GM21423 (cell line): ENCODE measurements around the gene CMTM4.
"Not testable (repeated sequence)": the region's sequence is repeated elsewhere in the genome, so short reads cannot be mapped to it uniquely, and the experiment has no call there.

Experiments
- ATAC-seq: cut with Tn5 transposase; IDR thresholded peaks from one replicate; pipeline ENCODE4 v1.9.1; 2021; ENCODE audit warnings: mild to moderate bottlenecking, moderate library complexity; ENCODE audit not compliant: unreplicated experiment

Gene CMTM4

DNA sequence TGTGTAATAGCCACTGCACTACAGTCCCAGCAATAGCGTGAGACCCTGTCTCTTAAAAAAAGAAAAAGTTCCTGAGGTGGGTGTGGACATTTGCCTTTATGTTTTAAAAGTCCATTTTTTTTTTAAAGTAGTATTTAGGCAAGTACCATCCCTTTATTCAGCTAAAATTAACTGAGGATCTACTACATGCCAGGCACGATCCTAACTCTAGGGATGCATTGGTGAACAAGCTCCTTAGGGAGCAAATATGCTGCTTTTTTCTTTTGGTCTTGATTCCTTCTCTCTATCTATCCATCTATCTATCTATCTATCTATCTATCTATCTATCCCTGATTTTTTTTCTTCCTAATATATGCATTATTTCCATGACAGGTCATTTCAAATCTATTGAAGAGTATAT, 47.4 kb downstream of the CMTM4 start:
- no peak for ATAC-seq

DNA sequence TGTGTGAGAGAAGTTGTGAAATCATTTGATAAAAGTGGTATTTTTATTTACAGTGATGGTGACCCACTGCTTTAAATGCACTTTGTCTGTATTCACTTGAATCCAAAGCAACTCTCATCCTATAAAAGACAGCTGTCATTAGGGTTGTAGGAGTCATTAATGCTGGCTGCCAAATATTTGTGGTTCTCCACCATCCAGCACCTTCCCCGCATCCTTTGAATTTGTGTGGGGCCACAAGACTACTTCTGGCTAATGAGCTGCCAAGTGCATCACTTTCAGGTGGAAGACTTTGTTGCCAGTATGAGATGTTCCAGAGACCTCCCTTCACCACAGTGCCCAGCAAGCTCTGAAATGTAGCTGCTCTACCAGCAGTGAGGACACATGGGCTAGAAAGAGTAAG, 48.7 kb downstream of the CMTM4 start:
- ATAC-seq = no peak

DNA sequence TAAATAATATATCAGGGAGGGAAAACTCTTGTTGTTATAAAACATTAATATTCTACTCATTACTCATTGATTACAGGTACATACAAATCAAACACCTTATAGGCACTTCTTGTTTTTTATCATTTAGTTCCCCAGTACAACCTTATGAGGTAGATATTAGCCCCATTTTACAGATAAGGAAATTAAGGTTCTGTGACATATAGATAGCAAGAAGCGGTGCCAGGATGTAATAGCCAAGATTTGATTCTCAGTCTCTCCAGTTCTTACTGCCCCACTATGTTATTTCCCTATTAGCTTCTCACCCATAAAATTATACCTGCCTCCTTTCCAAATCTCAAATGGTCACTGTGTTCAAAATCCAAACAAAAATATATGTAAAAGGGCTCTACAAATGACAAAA, 55.2 kb downstream of the CMTM4 start:
- no peak for ATAC-seq

DNA sequence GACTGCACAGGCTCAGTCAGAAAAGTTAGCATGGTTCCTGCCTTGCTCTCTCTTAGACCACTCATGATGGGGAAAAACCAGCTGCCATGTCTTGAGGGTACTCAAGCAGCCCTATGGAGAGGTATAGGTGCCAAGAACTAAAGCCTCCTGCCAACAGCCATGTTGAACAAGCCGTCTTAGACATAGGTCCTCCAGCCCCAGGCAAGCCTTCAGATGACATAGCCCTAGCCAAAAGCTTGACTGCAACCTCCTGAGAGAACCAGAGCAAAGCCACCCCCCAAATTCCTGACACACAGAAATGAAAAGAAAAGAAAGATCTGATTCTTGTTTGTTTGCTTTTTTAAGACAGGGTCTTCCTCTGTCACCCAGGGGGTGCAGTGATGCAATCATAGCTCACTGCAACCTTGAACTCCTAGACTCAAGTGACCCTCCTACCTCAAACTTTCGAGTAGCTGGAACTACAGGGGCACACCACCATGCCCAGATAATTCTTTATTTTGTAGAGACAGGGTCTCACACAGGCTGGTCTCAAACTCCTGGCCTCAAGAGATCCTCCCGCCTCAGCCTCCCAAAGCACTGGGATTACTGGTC, 55.7 kb downstream of the CMTM4 start:
- no peak for ATAC-seq

DNA sequence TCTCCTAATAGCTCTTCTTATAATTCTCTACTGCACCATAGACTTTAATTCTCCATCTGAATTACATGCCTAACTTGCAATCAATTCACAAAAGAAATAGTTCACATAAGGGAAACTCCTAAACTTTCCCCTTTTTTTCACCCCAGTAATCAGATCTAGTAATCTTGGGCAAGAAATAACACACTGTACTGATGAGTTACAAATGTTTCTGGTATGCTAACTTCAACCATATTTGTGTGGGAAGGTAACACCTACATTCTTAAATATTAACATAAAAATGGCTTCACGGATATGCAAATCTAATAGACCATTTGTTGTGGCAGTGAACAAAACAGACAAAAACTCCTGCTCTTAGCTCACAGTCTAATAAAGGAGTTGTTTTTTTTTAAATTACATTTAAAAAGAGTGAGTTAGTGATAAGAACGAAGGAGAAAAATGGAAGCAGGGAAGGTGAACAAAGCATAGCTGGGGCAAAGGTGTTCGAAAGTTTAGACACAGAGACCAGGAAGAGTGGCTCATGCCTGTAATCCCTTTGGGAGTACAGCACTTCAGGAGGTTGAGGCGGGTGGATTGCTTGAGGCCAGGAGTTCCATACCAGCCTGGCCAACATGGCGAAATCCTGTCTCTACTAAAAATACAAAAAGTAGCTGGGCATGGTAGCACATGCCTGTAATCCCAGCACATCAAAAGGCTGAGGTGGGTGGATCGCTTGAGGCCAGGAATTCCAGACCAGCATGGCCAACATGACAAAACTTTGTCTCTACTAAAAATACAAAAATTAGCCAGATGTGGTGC, 57.3 kb downstream of the CMTM4 start:
- no peak for ATAC-seq

DNA sequence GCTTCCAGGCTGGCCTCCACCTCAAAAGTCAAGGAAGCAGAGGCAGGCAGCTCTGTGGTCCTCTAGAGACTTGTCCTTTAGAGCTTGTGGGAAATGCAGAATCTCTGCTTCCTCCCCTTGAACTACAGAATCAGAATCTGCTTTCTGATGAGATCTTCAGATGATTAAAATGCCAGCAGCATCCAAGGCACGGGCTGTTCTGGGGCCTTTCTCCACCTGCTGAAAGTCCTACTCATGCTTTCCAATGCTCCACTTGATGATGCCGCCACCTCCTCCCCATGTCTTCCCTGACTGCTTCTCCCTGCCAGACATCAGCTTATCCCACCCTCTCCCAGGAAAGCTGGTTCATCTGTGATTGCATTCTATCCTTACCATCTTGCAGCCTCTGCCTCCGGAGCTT, 58.7 kb downstream of the CMTM4 start:
- ATAC-seq = no peak

DNA sequence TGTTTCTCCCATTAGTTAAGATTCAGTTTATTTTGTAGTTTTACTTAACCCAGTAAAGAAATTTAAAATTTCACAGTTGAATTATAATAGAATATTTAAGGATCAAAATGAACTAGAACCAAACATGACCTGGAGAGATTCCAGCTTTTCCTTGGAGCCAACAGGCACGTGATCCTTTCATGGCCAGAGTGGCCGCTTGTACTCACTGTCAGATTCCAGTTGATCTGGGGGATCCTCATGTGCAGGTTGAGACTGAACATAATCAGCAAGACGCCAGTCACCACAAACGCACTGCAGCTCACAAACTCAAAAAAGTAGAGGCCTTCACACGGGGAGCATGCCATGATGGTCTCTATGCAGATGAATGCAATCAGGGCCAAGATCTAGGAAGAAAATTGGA, 60.3 kb downstream of the CMTM4 start:
- ATAC-seq = no peak

DNA sequence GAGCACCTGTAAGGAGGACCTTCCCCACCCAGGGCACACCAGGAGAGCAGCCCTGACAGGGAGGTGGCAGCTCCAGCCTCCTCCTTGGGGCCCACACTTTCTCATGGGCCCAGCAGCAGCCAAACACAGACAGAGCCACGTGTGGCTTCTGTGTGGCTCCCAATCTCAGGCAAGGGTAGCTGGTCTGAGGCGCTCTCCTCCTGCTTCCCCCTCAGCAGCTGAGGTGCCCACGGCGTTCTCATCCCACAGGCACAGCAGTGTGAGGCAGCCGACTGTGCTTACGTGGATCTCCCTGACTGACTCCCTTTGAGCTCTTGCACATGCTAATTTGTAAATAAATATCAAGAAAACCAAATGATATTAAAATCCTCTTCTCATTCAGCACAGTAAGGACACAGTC, 61.1 kb downstream of the CMTM4 start:
- ATAC-seq = no peak

DNA sequence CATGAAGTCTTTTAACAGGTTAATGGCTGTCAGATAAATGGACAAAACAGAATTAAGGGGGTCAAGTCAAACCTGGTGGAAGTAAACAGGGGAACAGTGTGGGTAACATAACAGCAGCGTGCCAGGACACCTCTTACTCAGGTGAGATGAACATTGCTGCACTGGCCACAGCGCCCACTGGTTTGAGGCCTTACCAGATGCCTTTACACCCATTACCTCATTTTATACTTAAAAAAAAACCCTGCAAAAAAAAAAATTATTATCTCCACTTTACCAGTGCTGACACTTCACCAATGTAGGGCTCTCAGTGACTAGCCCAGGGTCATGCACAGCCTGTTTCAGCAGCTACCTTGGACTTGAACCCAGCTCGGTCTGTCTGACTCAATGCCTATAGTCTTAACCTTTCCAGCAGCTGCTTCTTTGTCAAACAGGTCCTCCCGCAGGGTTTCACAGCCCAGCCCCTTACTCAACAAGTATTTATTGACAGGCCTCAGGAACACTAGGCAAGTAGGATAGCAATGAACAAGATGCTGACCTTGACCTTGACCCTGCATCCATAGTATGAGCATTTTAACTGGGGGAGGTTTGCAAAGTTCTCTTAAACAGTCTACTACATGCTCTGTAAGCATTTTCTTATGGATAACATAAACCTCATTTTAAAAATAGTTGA, 61.9 kb downstream of the CMTM4 start:
- no peak for ATAC-seq

DNA sequence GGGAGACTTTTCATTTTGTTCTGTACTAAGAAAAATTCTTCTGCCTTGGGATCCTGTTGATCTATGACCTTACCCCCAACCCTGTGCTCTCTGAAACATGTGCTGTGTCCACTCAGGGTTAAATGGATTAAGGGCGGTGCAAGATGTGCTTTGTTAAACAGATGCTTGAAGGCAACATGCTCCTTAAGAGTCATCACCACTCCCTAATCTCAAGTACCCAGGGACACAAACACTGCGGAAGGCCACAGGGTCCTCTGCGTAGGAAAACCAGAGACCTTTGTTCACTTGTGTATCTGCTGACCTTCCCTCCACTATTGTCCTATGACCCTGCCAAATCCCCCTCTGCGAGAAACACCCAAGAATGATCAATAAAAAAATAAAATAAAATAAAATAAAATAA, 65.0 kb downstream of the CMTM4 start:
- not testable (repeated sequence) for ATAC-seq

DNA sequence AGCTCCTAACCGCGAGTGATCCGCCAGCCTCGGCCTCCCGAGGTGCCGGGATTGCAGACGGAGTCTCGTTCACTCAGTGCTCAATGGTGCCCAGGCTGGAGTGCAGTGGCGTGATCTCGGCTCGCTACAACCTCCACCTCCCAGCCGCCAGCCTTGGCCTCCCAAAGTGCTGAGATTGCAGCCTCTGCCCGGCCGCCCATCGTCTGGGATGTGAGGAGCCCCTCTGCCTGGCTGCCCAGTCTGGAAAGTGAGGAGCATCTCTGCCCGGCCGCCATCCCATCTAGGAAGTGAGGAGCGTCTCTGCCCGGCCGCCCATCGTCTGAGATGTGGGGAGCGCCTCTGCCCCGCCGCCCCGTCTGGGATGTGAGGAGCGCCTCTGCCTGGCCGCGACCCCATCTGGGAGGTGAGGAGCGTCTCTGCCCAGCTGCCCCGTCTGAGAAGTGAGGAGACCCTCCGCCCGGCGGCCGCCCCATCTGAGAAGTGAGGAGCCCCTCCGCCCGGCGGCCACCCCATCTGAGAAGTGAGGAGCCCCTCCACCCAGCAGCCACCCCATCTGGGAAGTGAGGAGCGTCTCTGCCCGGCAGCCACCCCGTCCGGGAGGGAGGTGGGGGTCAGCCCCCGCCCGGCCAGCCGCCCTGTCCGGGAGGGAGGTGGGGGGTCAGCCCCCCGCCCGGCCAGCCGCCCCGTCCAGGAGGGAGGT, 65.8 kb downstream of the CMTM4 start:
- not testable (repeated sequence) for ATAC-seq

DNA sequence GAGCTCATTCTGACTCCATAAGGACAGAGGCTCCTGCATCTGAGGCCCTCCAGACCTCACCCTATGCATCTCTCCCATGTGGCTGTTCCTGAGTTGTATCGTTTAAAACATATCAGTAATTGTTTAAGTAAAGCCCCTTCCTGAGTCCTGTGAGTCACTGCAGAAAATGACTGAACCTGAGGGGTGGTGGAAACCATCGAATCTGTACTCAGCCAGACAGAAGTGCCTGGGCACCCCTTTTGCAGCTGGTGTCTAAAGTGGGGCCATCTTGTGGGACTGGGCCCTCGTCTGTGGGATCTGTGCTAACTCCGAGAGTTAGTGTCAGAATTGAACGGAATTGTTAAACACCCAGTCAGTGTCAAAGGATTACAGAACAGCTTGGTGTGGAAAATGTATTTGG, 66.7 kb downstream of the CMTM4 start:
- no peak for ATAC-seq

DNA sequence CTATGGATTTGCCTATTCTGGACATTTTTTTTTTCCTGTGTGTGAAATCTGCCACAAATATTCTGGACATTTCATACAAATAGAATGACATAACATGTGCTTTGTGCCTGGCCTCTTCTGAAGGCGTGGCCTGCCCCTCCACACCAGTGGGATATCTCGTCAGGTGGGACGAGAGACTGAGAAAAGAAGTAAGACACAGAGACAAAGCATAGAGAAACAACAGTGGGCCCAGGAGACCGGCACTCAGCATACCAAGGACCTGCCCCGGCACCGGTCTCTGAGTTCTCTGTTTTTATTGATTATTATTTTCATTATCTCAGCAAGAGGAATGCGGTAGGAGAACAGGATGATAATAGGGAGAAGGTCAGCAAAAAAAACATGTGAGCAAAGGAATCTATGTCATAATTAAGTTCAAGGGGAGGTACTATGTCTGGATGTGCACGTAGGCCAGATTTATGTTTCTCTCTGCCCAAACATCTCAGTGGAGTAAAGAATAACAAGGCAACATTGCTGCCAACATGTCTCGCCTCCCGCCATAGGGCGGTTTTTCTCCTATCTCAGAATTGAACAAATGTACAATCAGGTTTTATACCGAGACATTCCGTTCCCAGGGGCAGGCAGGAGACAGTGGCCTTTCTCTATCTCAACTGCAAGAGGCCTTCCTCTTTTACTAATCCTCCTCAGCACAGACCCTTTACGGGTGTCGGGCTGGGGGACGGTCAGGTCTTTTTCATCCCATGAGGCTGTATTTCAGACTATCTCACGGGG, 68.7 kb downstream of the CMTM4 start:
- ATAC-seq = not testable (repeated sequence)

DNA sequence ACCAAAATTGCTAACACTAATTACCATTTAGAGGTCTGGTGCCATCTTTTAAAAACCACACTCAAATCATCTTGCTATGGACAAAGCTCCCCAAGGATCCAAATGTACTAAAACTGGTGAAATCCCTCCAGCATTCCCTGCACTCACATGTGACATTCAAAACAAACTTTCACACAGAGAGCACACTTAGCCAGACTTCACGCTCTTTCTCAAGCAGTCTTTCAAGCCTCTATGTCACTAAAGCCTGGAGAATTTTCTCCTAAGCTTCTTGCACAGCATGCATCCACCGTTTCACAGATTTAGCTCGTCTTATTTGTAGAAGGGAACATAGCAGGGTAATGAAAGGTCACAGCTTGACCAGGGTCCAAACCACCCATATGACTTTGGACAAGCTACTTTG, 72.8 kb downstream of the CMTM4 start:
- ATAC-seq = no peak

DNA sequence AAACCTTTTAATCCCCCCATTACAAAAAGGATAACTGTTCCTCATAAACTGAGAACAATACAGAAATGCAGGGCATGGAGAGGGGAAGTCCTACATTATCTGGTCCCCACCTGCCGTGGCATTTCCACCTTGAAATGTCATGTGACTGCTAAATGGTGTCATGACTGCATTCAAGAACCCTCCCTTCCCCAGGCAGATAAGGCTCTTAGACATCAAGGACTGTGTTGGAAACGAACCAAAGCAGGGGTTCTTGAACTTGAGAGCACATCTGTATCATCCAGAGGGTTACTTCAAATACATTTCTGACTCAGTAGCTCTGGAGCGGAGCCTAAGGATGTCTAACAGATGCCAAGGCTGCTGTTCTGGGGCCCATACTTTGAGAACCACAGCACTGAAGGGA, 73.7 kb downstream of the CMTM4 start:
- ATAC-seq = no peak

DNA sequence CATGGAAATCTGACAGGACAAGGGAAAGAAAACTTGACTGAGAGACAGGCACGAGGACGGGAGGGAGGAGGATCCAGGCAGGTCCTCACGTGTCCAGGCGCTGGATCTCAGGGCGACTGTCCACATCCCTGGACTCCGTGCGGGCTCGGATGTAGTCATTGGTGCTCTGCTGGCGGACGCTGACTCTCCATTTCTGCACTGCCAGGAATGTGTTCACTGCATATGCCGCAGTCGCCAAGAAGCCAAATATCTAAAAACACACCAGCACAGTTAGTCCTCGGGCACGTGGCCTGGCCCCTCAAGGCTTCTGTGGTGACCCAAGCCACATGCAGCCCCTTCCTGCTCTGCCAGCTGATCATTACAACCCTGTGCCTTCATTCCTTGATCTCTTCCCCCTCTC, 74.6 kb downstream of the CMTM4 start:
- ATAC-seq = no peak

DNA sequence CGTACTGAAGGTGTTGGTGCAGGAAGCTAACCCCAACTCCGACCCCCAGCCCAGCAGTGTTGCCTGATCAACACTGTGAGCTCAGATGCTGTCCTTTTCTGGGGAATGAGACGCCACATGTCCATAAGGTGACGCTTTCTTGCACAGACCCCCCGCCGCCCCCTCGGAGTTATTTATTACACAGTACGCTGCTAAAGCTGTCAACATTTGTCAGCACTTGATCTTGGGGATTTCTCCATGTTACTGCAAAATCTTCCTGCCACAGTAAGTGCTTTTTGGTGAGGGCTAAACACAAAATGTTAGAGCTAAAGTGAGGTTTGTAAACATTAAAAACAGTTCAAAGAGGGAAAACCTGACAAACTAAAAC, 76.1 kb downstream of the CMTM4 start:
- no peak for ATAC-seq

DNA sequence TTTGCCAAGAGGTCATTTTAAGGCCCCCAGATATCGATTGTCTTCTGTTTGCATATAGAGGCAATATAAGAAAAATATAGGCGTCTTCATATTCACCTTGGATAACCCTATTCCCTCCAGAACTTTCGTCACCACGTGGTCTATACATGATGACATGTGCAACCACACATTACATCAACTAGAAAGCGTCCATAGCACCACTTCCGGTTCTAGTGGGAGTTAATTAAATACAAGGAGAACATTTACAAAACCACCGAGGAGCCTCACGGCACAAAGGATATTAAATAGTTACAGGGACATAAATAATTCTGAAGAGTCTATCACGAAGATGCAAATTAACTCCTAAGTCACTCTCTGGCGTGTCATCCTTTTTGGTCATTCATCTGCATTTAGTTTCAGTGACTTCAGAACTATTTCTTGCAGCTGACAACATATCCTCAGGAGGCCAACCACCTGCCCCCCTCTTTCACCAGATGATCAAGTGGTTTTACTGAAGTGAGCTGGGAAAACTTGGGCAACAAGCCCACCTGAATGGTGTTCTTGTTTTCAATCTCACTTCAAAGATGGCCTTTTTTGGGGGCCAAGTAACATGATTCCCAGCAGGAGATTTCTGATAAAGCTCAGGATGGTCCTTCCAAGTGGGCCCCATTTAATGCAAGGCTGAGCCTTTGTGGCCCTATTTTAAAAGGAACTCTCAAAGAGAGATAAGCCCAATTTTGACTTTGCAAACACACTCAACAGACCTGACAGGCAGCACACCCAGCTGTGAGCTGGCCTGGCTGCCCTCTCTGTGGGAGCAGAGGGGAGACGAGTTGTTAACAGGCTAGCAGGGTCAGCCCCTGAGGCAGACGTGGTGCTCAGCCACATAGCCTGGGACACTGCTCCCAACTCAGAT, 76.8 kb downstream of the CMTM4 start:
- ATAC-seq = no peak

DNA sequence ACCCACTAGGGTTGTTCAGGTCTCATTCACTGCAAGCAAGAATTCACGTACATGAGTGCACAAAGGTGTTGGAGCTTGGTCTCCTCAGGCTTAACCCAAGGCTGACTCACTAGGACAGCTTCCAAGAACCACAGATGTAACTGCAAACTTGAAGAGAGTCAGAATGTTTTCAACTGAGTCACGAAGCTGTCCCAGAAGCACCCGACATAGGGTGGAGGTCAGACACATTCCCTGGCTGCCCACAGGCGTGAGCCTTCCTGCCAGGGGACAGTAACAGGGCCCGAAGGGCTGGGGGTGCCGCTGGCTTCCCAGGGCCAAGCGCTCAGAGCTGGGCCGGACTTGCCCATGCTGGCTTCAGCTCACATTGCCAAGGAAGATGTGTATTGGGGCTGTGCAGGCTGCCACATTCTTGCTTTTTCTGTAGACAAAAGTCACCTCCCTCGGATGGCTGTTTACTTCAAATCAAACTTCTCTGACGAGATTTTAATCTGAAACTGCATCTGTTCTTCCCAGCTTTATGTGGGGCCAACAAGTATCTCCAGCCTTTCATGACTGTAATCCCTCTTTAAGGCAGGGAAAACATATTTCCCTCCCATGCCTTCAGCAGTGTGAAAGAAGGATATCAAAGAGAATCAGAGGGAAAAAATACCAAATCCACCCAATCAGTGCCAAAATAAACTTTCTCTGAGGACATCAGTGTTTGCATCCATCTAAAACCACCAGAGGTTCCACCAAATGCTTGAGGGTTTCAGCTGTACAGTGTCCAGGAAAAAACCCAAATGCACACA, 77.8 kb downstream of the CMTM4 start:
- ATAC-seq = no peak
